ENCODE results near the gene VPS9D1.

GRCh38 chr16:89764711-89765201 lies 44.1 kb upstream of the VPS9D1 start:
- TF ChIP-seq EZH2 (IDR thresholded peaks at IDR 0.05; ENCODE audit: insufficient read depth, poor library complexity, severe bottlenecking) (no peak), EZH2phosphoT487 (IDR thresholded peaks at IDR 0.05; ENCODE audit: insufficient read depth, low read depth) (no peak)
